Measurements from ENCODE around the gene RRP1B. TPM values are rescaled to one million over a fixed set of nuclear protein-coding genes. Genes with fewer than 3 reads are reported as not detected.
A peak's percentile ranks its signal among the peaks of the same experiment; 100 is the strongest.

RRP1B gene
- total and polyA plus RNA-seq, 8 donors: 16.0 to 33.3 (median 28.2) TPM

GRCh38 chr21:43686811-43687565 is 27.6 kb downstream of the RRP1B start:
- DNase-seq (no peak), ATAC-seq (no peak)
- Histone ChIP-seq H3K4me1 (peaks cover 0 to 7% of the 10 kb centered on the region in 2 donors), H3K9me3 (no peaks in the 10 kb centered on the region), H3K27ac (no peak overlapping the region), H3K27me3 (no peaks in the 10 kb centered on the region), H3K4me3 (no peak overlapping the region), H3K36me3 (peaks cover 3 to 100% of the 10 kb centered on the region in 2 donors)
- intact Hi-C loops (cut with DNase I): no loop called here
- TF ChIP-seq CTCF (IDR thresholded peaks at IDR 0.05): no peak

GRCh38 chr21:43687566-43688399 is 28.4 kb downstream of the RRP1B start:
- Histone ChIP-seq H3K36me3 (peaks cover 3 to 100% of the 10 kb centered on the region in 2 donors), H3K9me3 (no peaks in the 10 kb centered on the region), H3K4me3 (no peak overlapping the region), H3K4me1 (peaks cover 0 to 7% of the 10 kb centered on the region in 2 donors), H3K27ac (peak overlapping the region in 1 of 2 donors; percentile 43), H3K27me3 (no peaks in the 10 kb centered on the region)
- intact Hi-C loops (cut with DNase I): no loop called here
- TF ChIP-seq CTCF (IDR thresholded peaks at IDR 0.05): no peak
- DNase-seq (no peak), ATAC-seq (peak; percentile 23)

- Histone ChIP-seq H3K27ac (peak overlapping the region in 1 of 2 donors; percentile 43), H3K27me3 (no peaks in the 10 kb centered on the region), H3K4me1 (peaks cover 0 to 7% of the 10 kb centered on the region in 2 donors), H3K9me3 (no peaks in the 10 kb centered on the region), H3K36me3 (peaks cover 3 to 100% of the 10 kb centered on the region in 2 donors), H3K4me3 (no peak overlapping the region)
- ATAC-seq: no peak
- DNase-seq: no peak
- TF ChIP-seq CTCF (IDR thresholded peaks at IDR 0.05): no peak
- intact Hi-C loops (cut with DNase I): no loop called here
Measured at GRCh38 chr21:43688906-43689305, 29.5 kb downstream of the RRP1B start.

- Histone ChIP-seq H3K9me3 (no peaks in the 10 kb centered on the region), H3K27ac (no peak overlapping the region), H3K4me1 (peaks cover 0 to under 1% of the 10 kb centered on the region in 2 donors), H3K36me3 (peaks cover 3 to 100% of the 10 kb centered on the region in 2 donors), H3K4me3 (no peak overlapping the region), H3K27me3 (no peaks in the 10 kb centered on the region)
- TF ChIP-seq CTCF (IDR thresholded peaks at IDR 0.05): no peak
- DNase-seq (no peak), ATAC-seq (no peak)
- intact Hi-C loops (cut with DNase I): no loop called here
Measured at GRCh38 chr21:43689556-43690337, 30.4 kb downstream of the RRP1B start.

Data from left lung (tissue), 10 donors.